ENCODE results near the gene DESI1. TPM values are rescaled to one million over a fixed set of nuclear protein-coding genes. Genes with fewer than 3 reads are reported as not detected.
"Not testable (repeated sequence)": the region's sequence is repeated elsewhere in the genome, so short reads cannot be mapped to it uniquely, and the experiment has no call there.

Gene DESI1
- polyA plus RNA-seq, 1 donor from 2014 or later, result 27.5 TPM

GRCh38 chr22:41574847-41575381 lies 45.9 kb downstream of the DESI1 start:
- Histone ChIP-seq H2AFZ (ENCODE audit: low read depth, low read length) (no peak overlapping the region), H4K20me1 (ENCODE audit: insufficient read depth) (no peaks in the 10 kb centered on the region), H3K4me2 (ENCODE audit: low read length) (no peak overlapping the region), H3K9me2 (ENCODE audit: insufficient read depth, low read length) (no peaks in the 10 kb centered on the region), H3K4me3 (ENCODE audit: low read length) (no peak overlapping the region), H3K27ac (ENCODE audit: low read length) (no peak overlapping the region), H3K9me3 (ENCODE audit: low read length) (no peaks in the 10 kb centered on the region), H3K9ac (ENCODE audit: low read length) (no peak overlapping the region), H3F3A (ENCODE audit: insufficient read depth, low read length, poor library complexity, severe bottlenecking) (no peaks in the 10 kb centered on the region), H3K36me3 (ENCODE audit: insufficient read depth, low read length) (no peaks in the 10 kb centered on the region), H3K79me2 (replicated peaks; ENCODE audit: insufficient read depth, low read length) (no peaks in the 10 kb centered on the region), H3K27me3 (ENCODE audit: insufficient read depth, low read depth, low read length) (no peaks in the 10 kb centered on the region)
- TF ChIP-seq RAD21 (conservative IDR thresholded peaks at IDR 0.05) (no peak), EP300 (conservative IDR thresholded peaks at IDR 0.05; ENCODE audit: poor library complexity, severe bottlenecking) (no peak)

DNA sequence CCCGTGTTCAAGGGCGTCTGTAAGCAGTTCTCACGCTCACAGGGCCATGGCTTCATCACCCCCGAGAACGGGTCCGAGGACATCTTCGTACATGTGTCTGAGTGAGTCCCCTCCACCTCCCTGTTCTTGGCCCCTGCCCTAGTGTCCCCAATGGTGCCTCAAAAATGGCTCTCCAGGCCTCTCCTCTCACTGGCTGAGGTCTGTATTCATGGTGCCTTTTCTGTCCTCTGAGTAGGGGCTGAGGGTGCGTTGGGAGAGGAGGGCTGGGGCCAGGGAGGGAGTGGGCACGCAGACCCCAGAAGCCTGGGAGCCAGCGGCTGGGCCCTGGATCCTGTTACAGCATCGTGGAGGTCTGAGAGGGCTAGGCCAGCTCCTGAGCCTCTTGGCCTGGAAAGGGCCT lies 47.2 kb downstream of the DESI1 start:
- H3K27ac ChIP-seq (ENCODE audit: low read length), result no peak overlapping the region
- H3K36me3 ChIP-seq (ENCODE audit: insufficient read depth, low read length), result no peaks in the 10 kb centered on the region
- no peaks in the 10 kb centered on the region for H3K9me3 ChIP-seq (ENCODE audit: low read length)
- H3K9me2 ChIP-seq (ENCODE audit: insufficient read depth, low read length), result no peaks in the 10 kb centered on the region
- H4K20me1 ChIP-seq (ENCODE audit: insufficient read depth), result no peaks in the 10 kb centered on the region
- TF ChIP-seq MXI1 (conservative IDR thresholded peaks at IDR 0.05; ENCODE audit: poor library complexity, severe bottlenecking) (no peak), RAD21 (conservative IDR thresholded peaks at IDR 0.05) (no peak), TAF1 (IDR thresholded peaks at IDR 0.05; ENCODE audit: low read depth) (no peak), EZH2 (IDR thresholded peaks at IDR 0.05; ENCODE audit: borderline replicate concordance, insufficient read depth, low read length, poor library complexity, severe bottlenecking) (no peak), SMC3 (conservative IDR thresholded peaks at IDR 0.05; ENCODE audit: poor library complexity) (no peak), EP300 (conservative IDR thresholded peaks at IDR 0.05; ENCODE audit: poor library complexity, severe bottlenecking) (no peak), POLR2AphosphoS5 (IDR thresholded peaks at IDR 0.05) (no peak)
- TF ChIP-seq, protein P1, sequence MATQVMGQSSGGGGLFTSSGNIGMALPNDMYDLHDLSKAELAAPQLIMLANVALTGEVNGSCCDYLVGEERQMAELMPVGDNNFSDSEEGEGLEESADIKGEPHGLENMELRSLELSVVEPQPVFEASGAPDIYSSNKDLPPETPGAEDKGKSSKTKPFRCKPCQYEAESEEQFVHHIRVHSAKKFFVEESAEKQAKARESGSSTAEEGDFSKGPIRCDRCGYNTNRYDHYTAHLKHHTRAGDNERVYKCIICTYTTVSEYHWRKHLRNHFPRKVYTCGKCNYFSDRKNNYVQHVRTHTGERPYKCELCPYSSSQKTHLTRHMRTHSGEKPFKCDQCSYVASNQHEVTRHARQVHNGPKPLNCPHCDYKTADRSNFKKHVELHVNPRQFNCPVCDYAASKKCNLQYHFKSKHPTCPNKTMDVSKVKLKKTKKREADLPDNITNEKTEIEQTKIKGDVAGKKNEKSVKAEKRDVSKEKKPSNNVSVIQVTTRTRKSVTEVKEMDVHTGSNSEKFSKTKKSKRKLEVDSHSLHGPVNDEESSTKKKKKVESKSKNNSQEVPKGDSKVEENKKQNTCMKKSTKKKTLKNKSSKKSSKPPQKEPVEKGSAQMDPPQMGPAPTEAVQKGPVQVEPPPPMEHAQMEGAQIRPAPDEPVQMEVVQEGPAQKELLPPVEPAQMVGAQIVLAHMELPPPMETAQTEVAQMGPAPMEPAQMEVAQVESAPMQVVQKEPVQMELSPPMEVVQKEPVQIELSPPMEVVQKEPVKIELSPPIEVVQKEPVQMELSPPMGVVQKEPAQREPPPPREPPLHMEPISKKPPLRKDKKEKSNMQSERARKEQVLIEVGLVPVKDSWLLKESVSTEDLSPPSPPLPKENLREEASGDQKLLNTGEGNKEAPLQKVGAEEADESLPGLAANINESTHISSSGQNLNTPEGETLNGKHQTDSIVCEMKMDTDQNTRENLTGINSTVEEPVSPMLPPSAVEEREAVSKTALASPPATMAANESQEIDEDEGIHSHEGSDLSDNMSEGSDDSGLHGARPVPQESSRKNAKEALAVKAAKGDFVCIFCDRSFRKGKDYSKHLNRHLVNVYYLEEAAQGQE (IDR thresholded peaks at IDR 0.05; ENCODE audit: borderline replicate concordance), result no peak
- TF ChIP-seq, protein P2, sequence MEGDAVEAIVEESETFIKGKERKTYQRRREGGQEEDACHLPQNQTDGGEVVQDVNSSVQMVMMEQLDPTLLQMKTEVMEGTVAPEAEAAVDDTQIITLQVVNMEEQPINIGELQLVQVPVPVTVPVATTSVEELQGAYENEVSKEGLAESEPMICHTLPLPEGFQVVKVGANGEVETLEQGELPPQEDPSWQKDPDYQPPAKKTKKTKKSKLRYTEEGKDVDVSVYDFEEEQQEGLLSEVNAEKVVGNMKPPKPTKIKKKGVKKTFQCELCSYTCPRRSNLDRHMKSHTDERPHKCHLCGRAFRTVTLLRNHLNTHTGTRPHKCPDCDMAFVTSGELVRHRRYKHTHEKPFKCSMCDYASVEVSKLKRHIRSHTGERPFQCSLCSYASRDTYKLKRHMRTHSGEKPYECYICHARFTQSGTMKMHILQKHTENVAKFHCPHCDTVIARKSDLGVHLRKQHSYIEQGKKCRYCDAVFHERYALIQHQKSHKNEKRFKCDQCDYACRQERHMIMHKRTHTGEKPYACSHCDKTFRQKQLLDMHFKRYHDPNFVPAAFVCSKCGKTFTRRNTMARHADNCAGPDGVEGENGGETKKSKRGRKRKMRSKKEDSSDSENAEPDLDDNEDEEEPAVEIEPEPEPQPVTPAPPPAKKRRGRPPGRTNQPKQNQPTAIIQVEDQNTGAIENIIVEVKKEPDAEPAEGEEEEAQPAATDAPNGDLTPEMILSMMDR (IDR thresholded peaks at IDR 0.05; ENCODE audit: poor library complexity, severe bottlenecking), result no peak
- no peak overlapping the region for H3K4me2 ChIP-seq (ENCODE audit: low read length)
- H3K27me3 ChIP-seq (ENCODE audit: insufficient read depth, low read depth, low read length), result no peaks in the 10 kb centered on the region
- no peak overlapping the region for H2AFZ ChIP-seq (ENCODE audit: low read depth, low read length)
- no peaks in the 10 kb centered on the region for H3K79me2 ChIP-seq (replicated peaks; ENCODE audit: insufficient read depth, low read length)
- H3K4me3 ChIP-seq (ENCODE audit: low read length), result no peak overlapping the region
- H3K9ac ChIP-seq (ENCODE audit: low read length), result no peak overlapping the region
- H3F3A ChIP-seq (ENCODE audit: insufficient read depth, low read length, poor library complexity, severe bottlenecking), result no peaks in the 10 kb centered on the region

DNA sequence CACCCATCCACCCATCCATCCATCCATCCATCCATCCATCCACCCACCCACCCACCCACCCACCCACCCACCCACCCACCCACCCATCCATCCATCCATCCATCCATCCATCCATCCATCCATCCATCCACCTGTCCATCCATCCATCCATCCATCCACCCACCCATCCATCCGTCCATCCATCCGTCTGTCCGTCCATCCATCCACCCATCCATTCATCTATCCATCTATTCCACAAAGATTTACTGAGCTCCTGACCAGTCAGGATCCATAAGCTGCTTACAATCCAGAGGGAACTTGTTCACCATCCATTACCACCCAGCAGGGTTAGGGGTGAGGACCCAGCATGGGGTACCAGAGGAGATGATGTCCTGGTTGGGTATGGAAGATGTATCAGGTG lies 48.5 kb downstream of the DESI1 start:
- not testable (repeated sequence) for H3K79me2 ChIP-seq (replicated peaks; ENCODE audit: insufficient read depth, low read length); H3K4me3 ChIP-seq (ENCODE audit: low read length); H2AFZ ChIP-seq (ENCODE audit: low read depth, low read length); H3K9ac ChIP-seq (ENCODE audit: low read length); H3K36me3 ChIP-seq (ENCODE audit: insufficient read depth, low read length); H3K27me3 ChIP-seq (ENCODE audit: insufficient read depth, low read depth, low read length); H3K9me3 ChIP-seq (ENCODE audit: low read length); H3K27ac ChIP-seq (ENCODE audit: low read length); H3K4me2 ChIP-seq (ENCODE audit: low read length); H4K20me1 ChIP-seq (ENCODE audit: insufficient read depth); H3K9me2 ChIP-seq (ENCODE audit: insufficient read depth, low read length); H3F3A ChIP-seq (ENCODE audit: insufficient read depth, low read length, poor library complexity, severe bottlenecking)

Measured in neural cell (in vitro differentiated cells).